LNCaP clone FGC (cell line): ENCODE data around the gene ADIRF.
A peak's percentile ranks its signal among the peaks of the same experiment; 100 is the strongest.

ENCODE experiments used
- DNase-seq: peaks from one replicate; pipeline ENCODE4 v3.0.0-alpha.2; 2011; ENCODE audit warnings: low read depth
- H3K4me3 ChIP-seq: 2 replicates; pipeline ENCODE4 v1.5.1; 2011; ENCODE audit warnings: mild to moderate bottlenecking, low read depth, low read length, control low read depth
- CTCF ChIP-seq: IDR thresholded peaks from 2 replicates; pipeline ENCODE4 v1.5.1; 2012; ENCODE audit warnings: mild to moderate bottlenecking; ENCODE audit not compliant: control insufficient read depth, insufficient read depth; ENCODE audit errors: extremely low read depth

Gene ADIRF

GRCh38 chr10:86942441-86943315 is 25.6 kb upstream of the ADIRF start:
- TF ChIP-seq CTCF = no peak
- DNase-seq = no peak
- H3K4me3 ChIP-seq = no peak overlapping the region

- no peak overlapping the region for H3K4me3 ChIP-seq
- no peak for DNase-seq
- TF ChIP-seq CTCF = no peak
Observed at GRCh38 chr10:86943316-86944030, 24.8 kb upstream of the ADIRF start.

- no peak for TF ChIP-seq CTCF
- H3K4me3 ChIP-seq = no peak overlapping the region
- no peak for DNase-seq
Observed at GRCh38 chr10:86944031-86944419, 24.3 kb upstream of the ADIRF start.

DNA sequence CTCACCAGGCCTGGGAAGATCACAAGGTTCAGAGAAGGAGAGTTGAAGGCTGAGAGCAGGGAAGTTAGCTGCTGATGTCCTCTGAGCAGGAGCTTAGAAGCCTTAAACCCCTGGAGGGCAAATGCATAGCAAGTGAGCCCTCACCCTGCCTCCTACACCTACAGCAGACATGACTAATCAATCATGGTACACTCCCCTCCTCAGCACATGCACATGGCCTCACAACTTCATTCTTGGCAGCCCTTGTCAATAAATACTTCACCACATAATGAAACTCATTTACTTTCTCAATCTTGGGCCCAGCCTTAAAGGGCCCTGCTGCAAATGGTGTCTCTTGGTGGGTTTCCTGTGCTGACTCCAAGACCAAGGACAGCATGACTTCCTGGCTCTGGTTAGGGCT is 23.8 kb upstream of the ADIRF start:
- no peak for DNase-seq
- no peak for TF ChIP-seq CTCF

DNA sequence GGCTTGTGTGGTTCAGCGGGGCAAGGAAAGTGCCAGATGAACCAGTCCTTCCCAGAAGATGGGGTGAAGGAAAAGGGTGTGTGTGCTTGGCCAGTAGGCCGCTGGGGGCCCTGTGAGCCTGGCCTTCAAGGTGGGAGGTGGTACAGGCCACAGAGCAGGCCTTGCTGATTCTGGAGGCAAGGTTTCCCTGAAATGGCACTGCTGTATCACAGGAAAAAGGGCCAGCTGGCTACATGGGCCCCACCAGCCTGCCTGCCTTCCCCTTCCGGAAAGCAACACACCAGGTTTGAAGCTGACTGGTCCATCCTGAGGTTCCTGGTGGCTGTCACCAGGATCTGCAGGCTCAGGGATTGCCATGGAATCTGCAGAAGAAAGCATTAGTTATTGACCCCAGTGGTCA is 23.4 kb upstream of the ADIRF start:
- TF ChIP-seq CTCF = no peak
- DNase-seq = no peak

More for the DNA sequence above, 23.8 kb upstream of the ADIRF start:
- no peak overlapping the region for H3K4me3 ChIP-seq

DNA sequence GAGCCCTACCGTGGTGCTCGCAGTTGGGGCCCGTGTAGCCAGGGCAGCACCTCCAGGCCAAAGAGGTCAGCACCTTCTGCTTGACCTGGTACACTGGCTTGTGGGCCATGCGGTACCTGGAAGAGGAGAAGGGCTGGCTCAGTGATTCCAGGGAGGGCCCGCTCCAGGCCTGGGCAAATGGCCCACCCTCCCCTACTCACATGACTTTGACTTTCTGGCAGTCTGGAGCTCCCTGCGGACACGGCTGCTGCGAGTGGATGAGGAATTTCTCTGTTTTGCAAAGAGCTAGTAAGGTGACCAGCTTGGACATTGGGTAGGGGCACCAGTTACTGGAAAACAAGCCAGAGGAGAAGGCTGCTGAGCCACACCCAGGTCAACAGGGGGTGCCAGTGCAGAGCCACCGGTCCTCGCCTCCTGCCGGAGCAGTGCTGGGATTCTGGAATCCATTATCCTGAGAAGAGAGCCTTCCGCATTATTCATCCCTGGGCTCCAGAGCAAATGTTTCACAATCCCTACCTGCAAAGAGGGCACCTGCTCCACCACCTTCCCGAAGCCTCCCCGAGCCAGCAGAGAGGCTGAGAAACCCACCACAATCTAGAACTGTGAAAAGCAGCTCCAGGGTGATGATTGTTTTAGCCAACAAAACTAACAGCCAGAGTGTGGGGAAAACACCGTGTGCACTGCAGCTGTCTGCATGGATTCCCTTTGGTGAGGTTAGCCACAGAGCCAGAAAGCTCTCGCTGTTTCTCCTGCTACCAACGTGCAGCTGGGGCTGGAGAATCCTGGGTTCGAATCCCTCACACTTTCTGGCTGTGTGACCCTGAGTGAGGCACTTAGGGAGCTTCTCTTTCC is 22.7 kb upstream of the ADIRF start:
- 0 out of 2 replicates have a peak, but pooled peaks have one; percentile 7 for TF ChIP-seq CTCF
- no peak overlapping the region for H3K4me3 ChIP-seq
- DNase-seq = no peak

More for the DNA sequence above, 23.4 kb upstream of the ADIRF start:
- H3K4me3 ChIP-seq = no peak overlapping the region
